GM18907 (cell line): Measurements from ENCODE around the gene NRN1L.
"Not testable (repeated sequence)": the region's sequence is repeated elsewhere in the genome, so short reads cannot be mapped to it uniquely, and the experiment has no call there.

Experiments used
- ATAC-seq: cut with Tn5 transposase; IDR thresholded peaks from one replicate; pipeline ENCODE4 v1.9.1; 2021; ENCODE audit warnings: mild to moderate bottlenecking, moderate library complexity; ENCODE audit not compliant: unreplicated experiment

NRN1L gene

DNA sequence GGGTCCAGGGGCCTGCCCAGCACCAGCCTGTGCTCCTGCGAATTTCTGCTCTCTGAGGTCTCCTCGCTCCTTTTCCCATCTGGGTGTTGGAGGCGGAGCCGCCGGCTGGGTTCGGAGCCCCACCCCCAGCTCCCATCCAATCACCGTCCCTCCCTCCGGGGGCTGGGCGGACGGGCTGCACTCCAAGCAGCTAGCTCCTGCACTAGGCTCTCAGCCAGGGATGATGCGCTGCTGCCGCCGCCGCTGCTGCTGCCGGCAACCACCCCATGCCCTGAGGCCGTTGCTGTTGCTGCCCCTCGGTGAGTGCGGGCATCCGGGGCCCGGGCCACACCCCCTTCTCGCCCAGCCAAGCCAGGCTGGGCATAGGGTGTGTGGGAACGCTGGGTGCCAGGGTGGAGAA, at the start of gene NRN1L:
TSS of gene NRN1L (plus strand) at position 202 of the 400 bp plus-strand sequence. CDS start at position 221, 19 bp downstream.
- no peak for ATAC-seq

DNA sequence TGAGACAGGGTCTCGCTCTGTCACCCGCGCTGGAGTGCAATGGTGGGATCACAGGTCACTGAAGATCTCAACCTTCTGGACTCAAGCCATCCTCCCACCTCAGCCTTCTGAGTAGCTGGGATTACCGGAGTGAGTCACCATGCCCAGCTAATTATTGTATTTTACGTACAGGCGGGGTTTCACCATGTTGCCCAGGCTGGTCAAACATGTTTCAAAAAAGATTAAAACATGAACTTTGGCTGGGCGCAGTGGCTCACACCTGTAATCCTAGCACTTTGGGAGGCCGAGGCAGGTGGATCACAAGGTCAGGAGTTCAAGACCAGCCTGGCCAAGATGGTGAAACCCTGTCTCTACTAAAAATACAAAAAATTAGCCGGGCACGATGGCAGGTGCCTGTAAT, 47.5 kb upstream of the NRN1L start:
- not testable (repeated sequence) for ATAC-seq

DNA sequence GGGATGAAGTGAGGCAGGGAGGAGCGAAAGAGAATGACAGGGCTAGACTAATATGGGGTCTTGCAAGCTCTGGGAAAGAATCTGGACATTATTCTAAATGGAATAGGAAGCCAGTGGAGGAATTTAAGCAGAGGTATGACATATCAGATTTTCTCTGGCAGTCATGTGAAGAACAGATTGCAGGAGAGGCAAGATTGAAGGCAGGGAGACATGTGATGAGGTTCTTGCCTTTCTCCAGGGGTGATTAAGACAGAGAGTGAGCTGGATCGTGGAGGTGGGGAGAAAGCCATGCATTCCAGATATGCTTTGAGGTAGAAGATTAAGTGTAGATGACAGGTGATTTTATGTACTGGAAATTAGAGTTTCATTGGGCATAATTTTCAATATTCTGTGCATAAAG, 46.9 kb upstream of the NRN1L start:
- no peak for ATAC-seq

DNA sequence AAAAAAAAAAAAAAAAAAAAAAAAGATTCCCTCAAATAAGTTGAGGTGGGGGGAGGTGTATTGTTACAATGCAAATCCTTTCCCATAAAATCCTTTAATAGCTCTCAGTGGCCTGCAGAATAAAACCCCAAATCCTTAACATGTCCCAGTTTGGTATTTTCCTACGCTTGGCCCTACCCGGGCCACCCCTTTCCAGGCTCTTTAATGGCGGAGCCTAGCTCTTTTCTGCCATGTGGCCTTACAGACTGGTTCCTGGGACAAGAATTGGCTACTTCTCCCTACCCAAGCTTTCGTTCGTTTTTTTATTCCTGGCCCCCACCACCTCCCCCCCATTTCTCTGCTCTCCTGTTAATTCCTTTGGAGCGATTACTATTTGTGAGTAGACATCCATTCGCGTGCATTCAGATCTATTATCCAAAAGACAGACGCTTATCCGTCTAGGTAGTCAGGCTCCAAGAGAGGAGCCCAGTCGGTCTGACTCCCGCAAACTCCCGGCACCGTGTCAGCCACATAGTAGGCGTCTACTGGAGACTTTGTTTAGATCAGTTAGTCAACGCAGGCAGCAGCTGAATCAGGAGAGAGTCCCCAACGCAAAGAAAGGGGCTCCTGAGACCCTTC, 43.4 kb upstream of the NRN1L start:
- no peak for ATAC-seq

DNA sequence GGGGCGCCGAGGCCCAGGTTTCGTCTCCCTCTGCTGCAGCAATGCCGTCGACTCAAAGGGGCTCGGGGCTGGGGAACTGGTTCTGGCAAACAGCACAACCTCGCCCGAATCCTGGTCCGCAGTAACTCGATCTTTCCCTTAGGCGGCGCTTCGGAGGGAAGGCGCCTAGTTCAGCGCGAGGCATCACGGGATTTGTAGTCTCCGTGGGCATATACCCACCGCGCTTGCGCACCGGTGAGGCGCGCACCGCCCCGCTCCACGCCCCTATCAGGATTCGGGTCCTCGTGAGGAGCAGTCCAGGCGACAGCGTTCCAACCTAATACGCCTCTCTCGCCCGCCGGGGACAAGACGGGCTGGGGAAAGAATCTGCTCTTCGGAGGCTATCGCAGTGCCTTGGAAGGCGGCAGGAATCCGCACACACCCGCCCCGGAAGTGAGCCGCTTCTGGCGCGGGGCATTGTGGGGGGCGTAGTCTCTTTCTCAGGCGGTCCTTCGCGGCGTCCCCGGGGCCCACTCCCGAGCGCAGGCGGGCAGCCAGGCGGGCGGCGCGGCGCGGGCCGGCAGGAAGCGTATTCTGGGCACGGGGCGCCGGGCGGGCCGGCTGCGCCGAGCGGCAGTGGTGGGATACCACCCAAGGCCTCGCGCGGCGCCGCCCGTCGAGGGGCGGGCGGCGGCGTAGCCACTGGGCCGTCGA, 42.7 kb upstream of the NRN1L start, which contains the start of gene THAP11:
TSS of gene THAP11 (plus strand) at position 505 of the 693 bp plus-strand sequence. CDS start 235 bp downstream, outside the sequence.
- peak; percentile 57 for ATAC-seq

DNA sequence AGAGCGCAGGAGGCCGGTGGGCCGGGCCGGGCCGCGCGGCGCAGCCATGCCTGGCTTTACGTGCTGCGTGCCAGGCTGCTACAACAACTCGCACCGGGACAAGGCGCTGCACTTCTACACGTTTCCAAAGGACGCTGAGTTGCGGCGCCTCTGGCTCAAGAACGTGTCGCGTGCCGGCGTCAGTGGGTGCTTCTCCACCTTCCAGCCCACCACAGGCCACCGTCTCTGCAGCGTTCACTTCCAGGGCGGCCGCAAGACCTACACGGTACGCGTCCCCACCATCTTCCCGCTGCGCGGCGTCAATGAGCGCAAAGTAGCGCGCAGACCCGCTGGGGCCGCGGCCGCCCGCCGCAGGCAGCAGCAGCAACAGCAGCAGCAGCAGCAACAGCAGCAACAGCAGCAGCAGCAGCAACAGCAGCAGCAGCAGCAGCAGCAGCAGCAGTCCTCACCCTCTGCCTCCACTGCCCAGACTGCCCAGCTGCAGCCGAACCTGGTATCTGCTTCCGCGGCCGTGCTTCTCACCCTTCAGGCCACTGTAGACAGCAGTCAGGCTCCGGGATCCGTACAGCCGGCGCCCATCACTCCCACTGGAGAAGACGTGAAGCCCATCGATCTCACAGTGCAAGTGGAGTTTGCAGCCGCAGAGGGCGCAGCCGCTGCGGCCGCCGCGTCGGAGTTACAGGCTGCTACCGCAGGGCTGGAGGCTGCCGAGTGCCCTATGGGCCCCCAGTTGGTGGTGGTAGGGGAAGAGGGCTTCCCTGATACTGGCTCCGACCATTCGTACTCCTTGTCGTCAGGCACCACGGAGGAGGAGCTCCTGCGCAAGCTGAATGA, 42.0 kb upstream of the NRN1L start:
- peak; percentile 7 for ATAC-seq

DNA sequence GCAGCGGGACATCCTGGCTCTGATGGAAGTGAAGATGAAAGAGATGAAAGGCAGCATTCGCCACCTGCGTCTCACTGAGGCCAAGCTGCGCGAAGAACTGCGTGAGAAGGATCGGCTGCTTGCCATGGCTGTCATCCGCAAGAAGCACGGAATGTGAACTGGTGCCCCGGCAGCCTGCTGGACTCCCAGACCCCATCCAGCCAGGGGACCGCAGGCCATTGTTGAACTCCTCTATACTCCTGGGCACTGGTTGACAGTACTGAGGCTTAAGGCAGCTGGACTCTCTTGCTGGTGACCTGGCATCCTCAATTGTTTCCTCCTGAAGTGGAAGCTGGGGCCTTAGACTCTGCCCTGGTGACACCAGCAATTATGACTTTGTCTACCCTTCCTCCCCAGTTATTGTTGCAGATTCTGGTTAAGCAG, 41.3 kb upstream of the NRN1L start:
- ATAC-seq, result no peak

DNA sequence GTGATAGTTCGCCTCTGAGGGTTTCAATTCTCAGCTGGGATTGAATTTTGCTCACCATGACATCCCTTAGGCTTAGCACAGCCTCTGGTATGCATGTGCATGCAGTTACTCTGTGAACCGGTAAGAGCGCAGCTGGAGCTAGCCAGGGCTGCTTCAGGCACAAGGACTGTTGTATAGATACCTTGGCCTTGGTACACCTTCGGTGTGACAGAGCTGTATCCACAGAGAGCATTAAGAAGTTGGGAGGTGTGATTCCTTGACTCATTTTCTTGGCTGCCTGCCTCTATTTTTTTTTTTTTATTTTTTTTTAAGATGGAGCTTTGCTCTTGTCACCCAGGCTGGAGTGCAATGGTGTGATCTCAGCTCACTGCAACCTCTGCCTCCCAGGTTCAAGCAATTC, 40.2 kb upstream of the NRN1L start:
- ATAC-seq, result no peak

DNA sequence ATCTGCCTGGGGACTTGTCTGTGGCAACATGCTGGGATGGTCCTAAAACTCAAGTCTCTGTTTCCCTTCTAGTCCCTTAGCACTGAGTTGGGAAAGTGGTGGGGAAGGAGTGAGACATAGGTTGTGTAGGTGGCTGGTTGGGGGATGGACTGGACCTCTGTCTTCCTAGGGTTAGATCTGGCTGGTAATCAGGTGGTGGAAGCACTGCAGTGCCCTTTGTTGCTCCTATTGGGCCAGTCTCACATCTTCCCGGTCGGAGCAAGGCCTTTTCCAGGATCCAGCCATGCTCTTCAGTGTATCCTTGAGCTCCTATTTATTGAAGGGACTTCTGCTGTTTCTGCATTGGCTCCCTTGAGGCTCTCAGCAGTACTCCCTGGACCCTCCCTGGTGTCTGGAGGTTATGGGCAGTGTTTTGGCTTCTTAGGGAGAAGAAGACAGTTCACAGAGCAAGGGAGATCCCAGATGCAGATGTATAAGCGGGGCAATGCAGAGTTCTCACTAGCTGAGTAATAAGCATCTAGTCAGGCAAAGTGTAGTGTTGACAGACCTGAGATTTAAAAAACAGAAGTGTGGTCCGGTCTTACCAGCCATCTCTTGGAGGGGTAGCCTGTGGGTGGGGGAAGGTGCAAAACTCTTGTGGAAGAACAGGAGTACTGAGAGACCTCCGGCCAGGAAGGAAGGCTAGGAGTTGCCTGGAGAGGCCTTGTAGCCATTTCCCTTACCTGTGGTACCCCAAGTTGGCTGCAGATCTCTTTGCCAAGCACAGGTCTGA, 39.2 kb upstream of the NRN1L start:
- no peak for ATAC-seq

DNA sequence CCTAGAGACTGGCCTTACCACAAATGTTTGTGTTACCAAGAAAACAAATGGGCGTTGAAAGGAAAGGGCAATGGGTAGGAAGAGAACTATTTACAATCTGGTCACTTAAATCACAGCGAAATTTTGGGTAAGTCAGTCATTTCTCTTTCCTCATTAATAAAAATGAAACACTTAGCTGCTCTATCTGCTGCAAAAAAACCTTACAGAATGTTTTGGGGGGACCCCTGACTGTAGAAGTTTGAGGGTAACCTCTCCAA, 38.7 kb upstream of the NRN1L start:
- no peak for ATAC-seq

DNA sequence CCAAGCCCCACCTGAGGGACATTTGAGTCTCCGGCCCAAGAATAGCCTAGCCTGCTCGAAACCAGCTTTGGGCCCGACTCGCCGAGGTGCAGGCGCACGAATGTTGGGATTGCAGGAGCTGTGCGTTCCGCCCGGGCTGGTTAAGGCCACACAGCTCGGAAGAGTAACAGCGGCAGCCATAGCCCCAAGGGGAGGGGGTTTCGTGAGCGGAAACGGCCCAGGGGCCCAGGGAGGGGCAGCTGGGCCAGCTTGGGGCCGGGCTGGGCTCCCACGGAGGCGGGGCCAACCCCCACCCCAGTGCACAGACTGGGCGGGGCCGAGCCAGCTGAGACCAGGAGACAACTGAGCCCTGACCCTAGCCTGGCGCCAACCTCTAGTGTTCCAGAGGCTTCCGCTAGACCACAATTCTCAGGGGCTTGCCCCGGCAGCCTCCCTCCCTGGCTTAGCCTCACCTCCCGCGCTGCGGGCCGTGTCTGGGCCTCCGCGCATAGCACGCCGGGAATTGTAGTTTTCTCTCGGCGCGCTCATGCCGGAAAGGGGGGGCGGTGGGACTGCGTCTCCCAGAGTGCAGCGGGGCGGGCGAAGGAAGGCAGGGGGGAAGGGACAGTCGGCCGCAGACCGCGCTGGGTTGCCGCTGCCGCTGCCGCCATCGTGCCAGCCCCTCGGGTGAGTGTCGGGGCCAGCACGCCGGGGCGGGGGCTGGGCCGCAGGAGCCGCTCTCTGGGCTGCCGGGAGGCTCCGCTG, 38.2 kb upstream of the NRN1L start, which contains the start of gene NUTF2:
TSS of gene NUTF2 (plus strand) at position 614 of the 744 bp plus-strand sequence. CDS start 18,198 bp downstream, outside the sequence.
- ATAC-seq, result peak; percentile 67

DNA sequence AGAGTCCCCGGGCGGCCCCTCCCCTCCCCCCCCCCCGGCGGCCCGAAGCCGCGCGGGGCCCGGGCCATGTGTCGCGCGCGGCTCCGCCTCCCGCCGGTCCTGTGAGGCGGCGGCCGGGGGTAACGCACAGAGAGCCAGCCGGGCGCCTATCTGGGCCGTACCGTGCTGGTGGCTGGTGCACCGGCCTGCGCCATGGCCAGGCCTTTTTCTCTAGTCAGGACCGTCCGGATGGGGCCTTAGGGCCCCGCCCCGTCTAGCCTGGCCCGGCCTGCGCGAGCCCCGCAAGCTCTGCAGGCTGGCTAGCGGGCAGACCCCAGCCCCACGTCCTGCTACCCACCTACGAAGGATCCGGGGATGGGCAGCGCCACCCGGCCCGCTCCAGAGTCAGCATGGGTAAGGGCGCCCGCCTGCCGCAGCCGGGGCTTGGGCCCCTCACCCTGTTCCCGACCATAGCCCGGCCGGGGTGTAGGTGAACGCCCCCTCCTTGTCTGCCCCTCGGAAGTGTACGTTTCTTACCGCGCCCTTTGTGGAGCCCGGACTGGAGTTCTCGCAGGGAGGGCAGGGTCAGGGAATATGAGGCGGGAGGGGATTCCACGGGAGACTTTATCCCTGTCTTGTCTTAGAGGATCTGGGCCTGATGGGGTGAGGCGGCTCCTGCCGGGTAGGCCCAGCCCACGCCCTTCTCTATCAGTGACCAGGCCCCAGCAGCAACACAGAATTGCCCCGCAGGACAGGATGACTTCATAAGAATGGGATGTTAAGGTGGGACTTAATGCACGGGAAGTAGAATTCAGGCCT, 37.4 kb upstream of the NRN1L start, which contains the start of gene CENPT:
TSS of gene CENPT (minus strand) at position 630 of the 798 bp plus-strand sequence. CDS start 13,834 bp downstream, outside the sequence.
- ATAC-seq, result peak; percentile 41

DNA sequence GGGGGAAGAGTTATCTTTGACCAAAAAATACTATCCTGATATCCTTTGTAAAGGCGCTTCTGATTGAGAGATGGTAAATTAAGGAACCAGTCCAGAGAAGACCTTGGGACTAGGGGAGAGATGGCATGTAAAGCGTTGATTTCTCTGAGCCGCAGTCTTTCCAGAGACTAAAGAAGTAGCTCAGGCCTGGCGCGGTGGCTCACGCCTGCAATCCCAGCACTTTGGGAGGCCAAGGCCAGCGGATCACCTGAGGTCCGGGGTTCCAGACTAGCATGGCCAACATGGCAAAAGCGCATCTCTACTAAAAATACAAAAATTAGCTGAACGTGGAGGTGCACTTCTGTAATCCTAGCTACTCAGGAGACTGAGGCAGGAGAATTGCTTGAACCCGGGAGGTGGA, 36.6 kb upstream of the NRN1L start:
- no peak for ATAC-seq

DNA sequence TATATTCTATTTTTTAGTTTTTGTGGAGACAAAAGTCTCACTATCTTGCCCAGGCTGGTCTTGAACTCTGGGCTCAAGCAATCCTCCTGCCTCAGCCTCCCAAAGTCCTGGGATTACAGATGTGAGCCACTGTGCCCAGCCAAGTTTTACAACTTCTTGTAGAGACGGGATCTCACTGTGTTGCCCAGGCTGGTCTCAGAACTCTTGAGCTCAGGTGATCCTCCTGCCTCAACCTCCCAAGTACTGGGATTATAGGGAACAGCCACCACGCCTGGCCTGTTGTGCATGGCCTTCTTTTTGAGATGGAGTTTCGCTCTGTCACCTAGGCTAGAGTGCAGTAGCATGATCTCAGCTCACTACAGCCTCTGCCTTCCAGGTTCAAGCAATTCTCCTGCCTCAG, 31.0 kb upstream of the NRN1L start:
- no peak for ATAC-seq

DNA sequence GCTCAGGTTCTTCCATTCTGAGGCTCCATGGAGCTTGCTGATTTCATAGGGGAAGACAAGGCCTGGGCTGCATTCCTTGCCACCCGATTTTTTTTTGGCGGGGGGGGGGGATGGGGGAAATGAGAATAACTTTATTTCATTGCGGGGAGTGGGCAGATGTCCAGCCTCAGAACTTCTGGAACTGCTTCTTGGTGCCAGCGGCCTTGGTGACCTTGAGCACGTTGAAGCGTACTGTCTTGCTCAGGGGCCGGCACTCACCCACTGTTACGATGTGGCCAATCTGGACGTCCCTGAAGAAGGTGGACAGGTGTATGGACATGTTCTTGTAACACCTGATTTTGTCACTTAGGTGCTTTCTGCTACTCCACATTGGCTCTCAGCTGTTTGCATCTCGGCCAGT, 28.9 kb upstream of the NRN1L start:
- ATAC-seq, result no peak

DNA sequence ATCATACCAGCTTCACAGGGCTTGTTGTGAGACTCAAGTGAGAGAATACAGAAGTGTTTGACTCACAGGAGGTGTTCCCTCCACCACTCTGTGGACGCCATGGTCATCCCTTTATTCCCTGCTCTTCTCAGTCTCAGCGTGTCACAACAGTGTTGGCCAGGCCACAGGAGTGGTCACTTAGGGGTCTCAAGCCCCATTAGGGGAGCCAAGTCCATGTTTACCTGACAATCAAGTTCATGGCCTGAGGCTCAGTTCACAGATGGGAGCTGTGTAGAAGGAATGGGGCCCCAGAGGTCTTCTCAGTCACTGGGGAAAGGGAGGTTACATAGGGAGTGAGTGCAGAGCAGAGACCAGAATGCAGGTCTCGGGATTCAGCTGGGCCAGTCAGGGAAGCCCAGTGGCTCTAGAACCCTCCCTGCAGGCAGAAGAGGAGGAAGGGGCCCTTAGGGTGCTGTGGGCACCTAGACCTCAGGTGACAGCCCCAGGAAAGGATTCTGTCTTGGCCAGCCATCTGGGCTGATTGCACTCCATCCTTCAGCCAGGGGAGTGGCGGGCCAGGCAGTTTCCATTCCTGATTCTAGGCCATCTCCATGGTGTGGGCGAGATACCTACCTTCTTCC, 27.6 kb upstream of the NRN1L start:
- ATAC-seq, result no peak

DNA sequence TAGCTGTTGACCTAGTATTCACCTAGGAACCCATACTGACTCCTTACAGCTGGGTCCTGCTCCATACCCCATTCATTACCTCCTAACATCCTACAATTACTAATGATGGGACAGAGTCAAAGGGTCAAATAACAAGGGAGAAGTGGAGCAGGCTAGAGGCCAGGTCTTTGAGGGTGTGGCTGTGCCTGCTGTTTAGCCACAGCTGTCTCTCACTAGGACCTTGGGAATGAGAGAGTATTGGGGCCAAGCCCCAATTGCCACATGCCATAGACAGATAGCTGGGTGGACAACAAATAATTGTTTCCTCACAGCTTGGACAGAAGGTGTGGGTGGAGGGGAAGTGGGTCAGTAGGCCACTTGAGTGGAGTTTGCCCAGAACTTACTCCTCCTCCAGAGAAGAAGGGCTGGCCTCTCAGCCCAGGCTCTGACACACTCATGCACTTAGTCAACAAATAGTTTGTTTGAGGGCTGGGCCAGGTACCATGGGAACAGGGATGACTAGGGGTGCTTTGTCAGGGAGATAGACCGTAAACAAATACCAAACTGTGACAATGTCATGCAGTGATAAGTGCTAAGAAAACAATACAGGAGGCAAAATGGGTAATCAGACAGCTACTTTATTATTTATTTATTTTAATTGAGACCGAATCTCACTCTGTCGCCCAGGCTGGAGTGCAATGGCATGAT, 27.0 kb upstream of the NRN1L start:
- ATAC-seq, result no peak

DNA sequence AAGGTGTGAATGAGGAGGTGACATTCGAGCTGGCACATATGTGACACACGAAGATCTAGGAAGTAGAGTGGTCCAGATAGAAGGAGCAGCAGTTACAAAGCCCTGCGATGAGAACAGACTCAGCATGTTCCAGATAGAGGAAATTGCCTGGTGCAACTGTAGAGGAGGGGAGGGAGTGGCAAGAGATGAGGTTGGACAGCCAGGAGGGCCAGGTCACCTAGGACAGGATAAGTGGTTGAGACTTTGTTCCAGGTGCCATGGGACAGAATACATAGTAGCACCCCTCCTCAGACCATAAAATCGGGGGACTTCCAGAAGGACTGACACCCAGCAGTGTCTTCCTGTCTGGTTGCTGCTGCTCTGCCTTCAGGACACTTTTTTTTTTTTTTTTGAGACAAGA, 26.2 kb upstream of the NRN1L start:
- ATAC-seq, result no peak
